DND-41 (cell line): ENCODE data around the gene PSAP.

Source experiments
- ATAC-seq: fragments of 200-7000 bp; cut with Tn5 transposase; 3 replicates; pipeline ENCODE4 v1.9.1; 2021; ENCODE audit warnings: low read depth; ENCODE audit not compliant: insufficient read depth
- DNase-seq: peaks from one replicate; pipeline ENCODE4 v3.0.0-alpha.2; 2020
- H2AFZ ChIP-seq: 2 replicates; pipeline ENCODE4 v1.6.0; 2012; ENCODE audit warnings: low read depth, low read length
- H3K27ac ChIP-seq: 2 replicates; pipeline ENCODE4 v1.5.1; 2012; ENCODE audit warnings: low read length, inconsistent platforms
- H3K27me3 ChIP-seq: fragments of 200-600 bp; sonication (generic); 2 replicates; pipeline ENCODE4 v1.6.0; 2012; ENCODE audit warnings: low read length, mild to moderate bottlenecking, inconsistent platforms; ENCODE audit not compliant: insufficient read depth, poor library complexity
- H3K36me3 ChIP-seq: 2 replicates; pipeline ENCODE4 v1.5.1; 2012; ENCODE audit warnings: low read length, inconsistent platforms; ENCODE audit not compliant: insufficient read depth
- H3K4me1 ChIP-seq: 2 replicates; pipeline ENCODE4 v1.5.1; 2012; ENCODE audit warnings: mild to moderate bottlenecking, low read length; ENCODE audit not compliant: insufficient read depth
- H3K4me2 ChIP-seq: 2 replicates; pipeline ENCODE4 v1.6.0; 2012; ENCODE audit warnings: mild to moderate bottlenecking, moderate library complexity, low read length, inconsistent platforms; ENCODE audit not compliant: insufficient read depth
- H3K4me3 ChIP-seq, 2 experiments: fragments of 200-600 bp in 1 of 2; shearing (Covaris generic) in 1 of 2; 2 replicates each; pipeline ENCODE4 v1.5.1; 2012 to 2016; ENCODE audit warnings: inconsistent platforms in 2 of 2, low read length in 2 of 2, mild to moderate bottlenecking in 2 of 2, low read depth in 1 of 2, moderate library complexity in 1 of 2
- H3K79me2 ChIP-seq: 2 replicates; pipeline ENCODE4 v1.6.0; 2012; ENCODE audit warnings: low read length, inconsistent platforms; ENCODE audit not compliant: insufficient read depth
- H3K9ac ChIP-seq: 2 replicates; pipeline ENCODE4 v1.6.0; 2012; ENCODE audit warnings: low read depth, mild to moderate bottlenecking, inconsistent platforms, low read length, moderate library complexity
- H3K9me3 ChIP-seq: 2 replicates; pipeline ENCODE4 v1.5.1; 2012; ENCODE audit warnings: low read length, moderate library complexity, mild to moderate bottlenecking, inconsistent platforms; ENCODE audit not compliant: insufficient read depth, severe bottlenecking
- H4K20me1 ChIP-seq: 2 replicates; pipeline ENCODE4 v1.6.0; 2012; ENCODE audit warnings: low read length; ENCODE audit not compliant: insufficient read depth
- CTCF ChIP-seq: IDR thresholded peaks from 2 replicates; pipeline ENCODE4 v1.5.1; 2012; ENCODE audit warnings: borderline replicate concordance, low read length, moderate library complexity, mild to moderate bottlenecking; ENCODE audit not compliant: poor library complexity, severe bottlenecking; ENCODE audit errors: extremely low read depth
- EZH2 ChIP-seq: IDR thresholded peaks from 3 replicates; pipeline ENCODE4 v1.6.1; 2012; ENCODE audit warnings: borderline replicate concordance, low read depth, mild to moderate bottlenecking, moderate library complexity, low read length, inconsistent platforms; ENCODE audit not compliant: severe bottlenecking

The PSAP gene

GRCh38 chr10:71827852-71828251 lies 23.2 kb downstream of the PSAP start:
- Histone ChIP-seq H3K4me2 (no peak overlapping the region), H3K36me3 (peaks cover 94% of the 10 kb centered on the region), H3K4me3 (no peak overlapping the region), H3K9ac (no peak overlapping the region), H3K27ac (no peak overlapping the region), H3K27me3 (no peaks in the 10 kb centered on the region), H3K9me3 (no peaks in the 10 kb centered on the region), H3K79me2 (peaks cover 53% of the 10 kb centered on the region), H4K20me1 (peaks cover 57% of the 10 kb centered on the region), H3K4me1 (no peaks in the 10 kb centered on the region), H2AFZ (no peak overlapping the region)
- no peak for DNase-seq
- TF ChIP-seq EZH2 = no peak
- peak; percentile 7 for TF ChIP-seq CTCF
- no peak for ATAC-seq

GRCh38 chr10:71825217-71825616 lies 25.8 kb downstream of the PSAP start:
- Histone ChIP-seq H3K79me2 (peaks cover 32% of the 10 kb centered on the region), H4K20me1 (peaks cover 41% of the 10 kb centered on the region), H3K27me3 (no peaks in the 10 kb centered on the region), H3K4me3 (no peak overlapping the region), H3K9ac (no peak overlapping the region), H2AFZ (no peak overlapping the region), H3K4me2 (no peak overlapping the region), H3K9me3 (no peaks in the 10 kb centered on the region), H3K27ac (no peak overlapping the region), H3K4me1 (no peaks in the 10 kb centered on the region), H3K36me3 (peaks cover 96% of the 10 kb centered on the region)
- TF ChIP-seq EZH2 (no peak), CTCF (peak; percentile 55)
- ATAC-seq = no peak
- no peak for DNase-seq

GRCh38 chr10:71824333-71824732 lies 26.7 kb downstream of the PSAP start:
- DNase-seq = no peak
- peaks cover 96% of the 10 kb centered on the region for H3K36me3 ChIP-seq
- no peak for TF ChIP-seq CTCF
- no peak for TF ChIP-seq EZH2
- H2AFZ ChIP-seq = no peak overlapping the region
- H3K4me1 ChIP-seq = no peaks in the 10 kb centered on the region
- no peak overlapping the region for H3K9ac ChIP-seq
- no peaks in the 10 kb centered on the region for H3K27me3 ChIP-seq
- no peaks in the 10 kb centered on the region for H3K9me3 ChIP-seq
- ATAC-seq = no peak
- no peak overlapping the region for H3K27ac ChIP-seq
- H3K4me3 ChIP-seq = no peak overlapping the region
- H4K20me1 ChIP-seq = peaks cover 44% of the 10 kb centered on the region
- peaks cover 28% of the 10 kb centered on the region for H3K79me2 ChIP-seq
- H3K4me2 ChIP-seq = no peak overlapping the region

- Histone ChIP-seq H3K4me3 (no peak overlapping the region), H2AFZ (no peak overlapping the region), H3K27ac (peak overlapping the region; percentile 42), H3K9me3 (no peaks in the 10 kb centered on the region), H3K9ac (no peak overlapping the region), H3K27me3 (no peaks in the 10 kb centered on the region), H3K36me3 (peaks cover 96% of the 10 kb centered on the region), H3K4me2 (no peak overlapping the region), H3K4me1 (no peaks in the 10 kb centered on the region), H3K79me2 (peaks cover 28% of the 10 kb centered on the region), H4K20me1 (peaks cover 42% of the 10 kb centered on the region)
- no peak for TF ChIP-seq CTCF
- TF ChIP-seq EZH2 = no peak
- DNase-seq = no peak
- ATAC-seq = no peak
Measured at GRCh38 chr10:71823356-71823755, 27.7 kb downstream of the PSAP start.
